ENCODE results near the gene KCNAB1.

The KCNAB1 gene

GRCh38 chr3:156511987-156512677 lies 391.8 kb downstream of the KCNAB1 start:
- Histone ChIP-seq H3K4me1 (ENCODE audit: low read length) (0 out of 2 replicates have a peak, but pooled peaks cover 4% of the 10 kb centered on the region), H3K9me2 (replicated peaks; ENCODE audit: insufficient read depth, low read length) (no peaks in the 10 kb centered on the region), H3K27me3 (replicated peaks; ENCODE audit: insufficient read depth, low read length) (no peaks in the 10 kb centered on the region), H3K4me2 (ENCODE audit: low read depth, low read length) (no peak overlapping the region), H3K4me3 (ENCODE audit: low read length) (no peak overlapping the region), H3K9ac (ENCODE audit: low read length) (no peak overlapping the region), H3K27ac (ENCODE audit: low read length) (no peak overlapping the region), H2AFZ (ENCODE audit: low read length) (no peak overlapping the region), H3K9me3 (replicated peaks; ENCODE audit: insufficient read depth, low read length) (no peaks in the 10 kb centered on the region), H3F3A (ENCODE audit: insufficient read depth, low read length) (no peaks in the 10 kb centered on the region), H4K20me1 (ENCODE audit: insufficient read depth, low read length) (no peaks in the 10 kb centered on the region), H3K79me2 (ENCODE audit: low read length) (no peaks in the 10 kb centered on the region), H3K36me3 (replicated peaks; ENCODE audit: insufficient read depth, low read length) (no peaks in the 10 kb centered on the region)
- TF ChIP-seq CTCF (IDR thresholded peaks at IDR 0.05; ENCODE audit: low read length) (no peak), EZH2phosphoT487 (IDR thresholded peaks at IDR 0.05; ENCODE audit: low read length) (no peak), EZH2 (optimal IDR thresholded peaks at IDR 0.05; ENCODE audit: low read depth, low read length) (no peak)
- no peak for DNase-seq

- TF ChIP-seq CTCF (IDR thresholded peaks at IDR 0.05; ENCODE audit: low read length) (no peak), EZH2 (optimal IDR thresholded peaks at IDR 0.05; ENCODE audit: low read depth, low read length) (no peak), EZH2phosphoT487 (IDR thresholded peaks at IDR 0.05; ENCODE audit: low read length) (no peak)
- no peak overlapping the region for H2AFZ ChIP-seq (ENCODE audit: low read length)
- H3K9me3 ChIP-seq (replicated peaks; ENCODE audit: insufficient read depth, low read length): no peaks in the 10 kb centered on the region
- H3K79me2 ChIP-seq (ENCODE audit: low read length): no peaks in the 10 kb centered on the region
- H3F3A ChIP-seq (ENCODE audit: insufficient read depth, low read length): no peaks in the 10 kb centered on the region
- no peak overlapping the region for H3K9ac ChIP-seq (ENCODE audit: low read length)
- no peak overlapping the region for H3K27ac ChIP-seq (ENCODE audit: low read length)
- no peaks in the 10 kb centered on the region for H3K27me3 ChIP-seq (replicated peaks; ENCODE audit: insufficient read depth, low read length)
- DNase-seq: no peak
- H4K20me1 ChIP-seq (ENCODE audit: insufficient read depth, low read length): no peaks in the 10 kb centered on the region
- 0 out of 2 replicates have a peak, but pooled peaks cover 4% of the 10 kb centered on the region for H3K4me1 ChIP-seq (ENCODE audit: low read length)
- no peaks in the 10 kb centered on the region for H3K9me2 ChIP-seq (replicated peaks; ENCODE audit: insufficient read depth, low read length)
- H3K4me2 ChIP-seq (ENCODE audit: low read depth, low read length): no peak overlapping the region
- H3K4me3 ChIP-seq (ENCODE audit: low read length): no peak overlapping the region
- H3K36me3 ChIP-seq (replicated peaks; ENCODE audit: insufficient read depth, low read length): no peaks in the 10 kb centered on the region
These were observed 393.2 kb downstream of the KCNAB1 start for GRCh38 chr3:156513619-156514018.

- Histone ChIP-seq H3K9me3 (replicated peaks; ENCODE audit: insufficient read depth, low read length) (no peaks in the 10 kb centered on the region), H3K9me2 (replicated peaks; ENCODE audit: insufficient read depth, low read length) (no peaks in the 10 kb centered on the region), H3K4me2 (ENCODE audit: low read depth, low read length) (no peak overlapping the region), H4K20me1 (ENCODE audit: insufficient read depth, low read length) (no peaks in the 10 kb centered on the region), H3F3A (ENCODE audit: insufficient read depth, low read length) (no peaks in the 10 kb centered on the region), H3K79me2 (ENCODE audit: low read length) (no peaks in the 10 kb centered on the region), H2AFZ (ENCODE audit: low read length) (no peak overlapping the region), H3K27ac (ENCODE audit: low read length) (no peak overlapping the region), H3K27me3 (replicated peaks; ENCODE audit: insufficient read depth, low read length) (no peaks in the 10 kb centered on the region), H3K36me3 (replicated peaks; ENCODE audit: insufficient read depth, low read length) (no peaks in the 10 kb centered on the region), H3K4me1 (ENCODE audit: low read length) (0 out of 2 replicates have a peak, but pooled peaks cover 4% of the 10 kb centered on the region), H3K9ac (ENCODE audit: low read length) (no peak overlapping the region), H3K4me3 (ENCODE audit: low read length) (no peak overlapping the region)
- TF ChIP-seq EZH2 (optimal IDR thresholded peaks at IDR 0.05; ENCODE audit: low read depth, low read length) (no peak), EZH2phosphoT487 (IDR thresholded peaks at IDR 0.05; ENCODE audit: low read length) (no peak), CTCF (IDR thresholded peaks at IDR 0.05; ENCODE audit: low read length) (no peak)
- DNase-seq: no peak
These were observed 395.9 kb downstream of the KCNAB1 start for GRCh38 chr3:156516284-156516683.
